HG03025 (cell line): ENCODE results near the gene AP3D1.
"Not testable (repeated sequence)": the region's sequence is repeated elsewhere in the genome, so short reads cannot be mapped to it uniquely, and the experiment has no call there.

Experiments
- ATAC-seq: cut with Tn5 transposase; IDR thresholded peaks from one replicate; pipeline ENCODE4 v1.9.1; 2021; ENCODE audit warnings: mild to moderate bottlenecking, moderate library complexity; ENCODE audit not compliant: unreplicated experiment, low FRiP score

Gene AP3D1

GRCh38 chr19:2129892-2130770, 21.2 kb downstream of the AP3D1 start:
- ATAC-seq: no peak

DNA sequence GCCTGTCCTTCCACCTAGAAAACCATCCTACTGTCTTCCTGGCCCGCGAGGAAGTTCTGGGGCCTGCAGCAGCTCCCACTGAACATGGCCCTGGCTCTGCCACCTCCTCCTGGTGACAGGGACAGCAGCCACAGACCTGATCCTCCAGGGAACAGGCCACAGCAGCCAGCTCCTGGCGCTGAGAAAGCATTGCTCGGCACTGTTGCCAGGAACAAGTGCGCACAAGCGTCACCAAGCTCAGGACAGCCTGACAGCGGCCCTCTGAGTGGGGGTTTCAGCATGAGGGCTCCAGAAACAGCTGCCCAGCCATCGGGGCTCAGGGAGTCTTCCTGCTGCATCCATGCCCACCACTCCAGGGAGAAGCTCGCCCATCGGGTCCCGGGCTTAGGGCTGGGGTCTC, 21.9 kb downstream of the AP3D1 start:
- no peak for ATAC-seq

DNA sequence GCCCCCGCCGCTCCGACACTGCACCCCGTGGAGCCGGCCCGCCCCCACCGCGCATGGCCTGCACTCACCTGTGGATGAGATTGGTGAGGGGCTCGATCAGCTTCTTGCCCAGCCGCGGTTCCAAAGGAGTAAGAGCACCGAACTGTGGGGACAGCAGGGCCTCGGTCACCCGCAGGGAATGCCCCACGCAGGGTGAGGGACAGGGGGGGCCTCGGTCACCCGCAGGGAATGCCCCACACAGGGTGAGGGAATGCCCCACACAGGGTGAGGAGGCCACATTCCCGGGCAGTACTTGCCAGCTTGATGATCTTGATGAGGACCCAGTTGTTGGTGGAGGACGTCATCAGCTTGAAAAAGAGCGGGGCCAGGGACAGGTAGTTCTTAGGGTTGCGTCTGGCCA, 22.3 kb downstream of the AP3D1 start:
- no peak for ATAC-seq

DNA sequence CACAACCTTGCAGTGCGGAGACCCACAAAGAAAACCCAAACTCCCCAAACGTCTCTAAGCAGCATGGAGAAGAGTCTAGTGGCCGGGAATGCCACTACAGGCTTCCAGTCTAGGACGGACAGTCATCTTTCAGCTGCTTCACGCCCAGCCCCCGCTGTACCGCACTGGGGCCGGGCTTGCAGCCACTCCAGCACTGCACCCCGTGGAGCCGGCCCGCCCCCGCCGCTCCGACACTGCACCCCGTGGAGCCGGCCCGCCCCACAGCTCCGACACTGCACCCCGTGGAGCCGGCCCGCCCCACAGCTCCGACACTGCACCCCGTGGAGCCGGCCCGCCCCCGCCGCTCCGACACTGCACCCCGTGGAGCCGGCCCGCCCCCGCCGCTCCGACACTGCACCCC, 23.1 kb downstream of the AP3D1 start:
- not testable (repeated sequence) for ATAC-seq

DNA sequence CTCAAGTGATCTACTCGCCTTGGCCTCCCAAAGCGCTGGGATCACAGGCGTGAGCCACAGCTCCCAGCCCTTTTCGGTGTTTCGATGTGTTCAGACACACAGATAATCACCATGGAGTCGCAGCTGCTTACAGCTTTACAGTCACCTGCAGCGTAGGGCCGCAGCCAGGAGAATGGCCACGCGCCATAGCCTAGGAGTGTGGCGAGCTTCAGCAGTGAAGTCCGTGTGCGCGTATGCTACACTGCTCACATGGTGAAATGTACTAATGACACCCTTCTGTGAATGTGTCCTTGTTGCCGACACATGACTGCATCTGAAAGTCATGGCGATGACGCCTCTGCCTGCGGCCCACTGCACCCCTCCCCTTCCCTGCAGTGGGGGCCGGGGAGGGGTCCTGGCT, 23.6 kb downstream of the AP3D1 start:
- ATAC-seq: no peak

DNA sequence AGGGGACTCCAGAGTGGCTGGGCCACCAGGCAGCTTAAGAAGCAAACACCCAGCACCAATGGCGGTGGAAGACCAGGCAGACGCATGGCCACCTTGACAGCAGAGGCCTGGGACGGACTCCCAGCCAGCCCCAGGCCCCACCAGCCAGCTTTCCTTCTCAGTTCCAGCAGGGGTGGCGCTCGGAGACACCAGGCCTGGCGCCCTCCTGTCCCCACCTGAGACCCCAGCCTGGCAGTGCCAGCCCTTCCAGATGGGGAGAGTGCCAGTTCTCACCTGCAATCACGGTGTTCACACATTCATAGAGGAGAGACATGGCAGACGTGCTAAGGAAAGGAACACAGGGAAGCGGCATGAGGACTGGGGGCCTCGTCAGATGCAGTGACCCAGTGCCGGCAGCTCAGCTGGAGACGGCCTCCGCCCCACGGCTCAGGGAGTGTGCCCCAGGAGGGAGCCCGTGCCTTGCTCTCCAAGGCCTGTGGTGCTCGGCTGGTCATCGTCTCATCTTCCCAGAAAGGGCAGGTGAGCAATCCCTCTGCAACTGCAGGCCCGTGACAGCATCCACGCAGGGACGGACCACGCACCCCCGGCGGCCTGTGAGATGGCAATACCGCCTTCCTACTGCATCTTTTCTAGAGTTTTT, 24.4 kb downstream of the AP3D1 start:
- ATAC-seq: no peak

DNA sequence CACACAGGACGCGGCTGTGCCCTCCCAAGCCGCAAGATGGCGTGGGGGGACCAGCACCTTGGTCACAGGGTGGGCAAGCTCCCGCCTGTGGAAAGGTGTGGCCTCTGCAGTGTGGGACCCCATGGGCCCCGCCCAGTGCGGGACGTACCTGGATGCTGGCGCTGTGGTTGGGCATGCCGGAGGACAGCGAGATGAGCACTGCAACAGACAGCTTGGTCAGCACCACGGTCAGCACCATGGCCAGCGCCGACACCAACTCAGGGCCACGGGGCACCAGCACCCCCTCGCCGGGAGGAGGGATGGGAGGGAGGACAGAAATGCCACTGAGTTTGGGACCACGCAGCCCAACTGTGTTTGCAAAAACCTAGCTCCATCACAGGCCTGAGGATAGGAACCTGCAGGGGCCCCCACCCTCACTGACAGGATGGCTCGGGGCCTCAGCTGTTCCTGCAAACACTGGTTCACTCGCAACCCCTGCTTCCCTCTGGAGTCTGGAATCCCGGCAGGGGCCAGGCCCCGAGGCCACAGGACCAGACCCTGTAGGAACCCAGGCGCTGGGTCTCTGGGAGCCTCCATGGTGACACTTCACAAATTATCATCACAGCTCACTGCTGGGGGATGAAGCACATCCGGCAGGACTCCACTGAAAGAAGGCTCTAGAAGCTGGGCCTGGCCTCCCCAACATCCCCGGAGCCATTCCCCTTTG, 27.5 kb downstream of the AP3D1 start:
- no peak for ATAC-seq

GRCh38 chr19:2122982-2123381, 28.4 kb downstream of the AP3D1 start:
- ATAC-seq: no peak

GRCh38 chr19:2122251-2122650, 29.1 kb downstream of the AP3D1 start:
- no peak for ATAC-seq

- no peak for ATAC-seq
Measured at GRCh38 chr19:2121416-2122051, 29.8 kb downstream of the AP3D1 start.

- no peak for ATAC-seq
Measured at GRCh38 chr19:2120821-2121220, 30.5 kb downstream of the AP3D1 start.

DNA sequence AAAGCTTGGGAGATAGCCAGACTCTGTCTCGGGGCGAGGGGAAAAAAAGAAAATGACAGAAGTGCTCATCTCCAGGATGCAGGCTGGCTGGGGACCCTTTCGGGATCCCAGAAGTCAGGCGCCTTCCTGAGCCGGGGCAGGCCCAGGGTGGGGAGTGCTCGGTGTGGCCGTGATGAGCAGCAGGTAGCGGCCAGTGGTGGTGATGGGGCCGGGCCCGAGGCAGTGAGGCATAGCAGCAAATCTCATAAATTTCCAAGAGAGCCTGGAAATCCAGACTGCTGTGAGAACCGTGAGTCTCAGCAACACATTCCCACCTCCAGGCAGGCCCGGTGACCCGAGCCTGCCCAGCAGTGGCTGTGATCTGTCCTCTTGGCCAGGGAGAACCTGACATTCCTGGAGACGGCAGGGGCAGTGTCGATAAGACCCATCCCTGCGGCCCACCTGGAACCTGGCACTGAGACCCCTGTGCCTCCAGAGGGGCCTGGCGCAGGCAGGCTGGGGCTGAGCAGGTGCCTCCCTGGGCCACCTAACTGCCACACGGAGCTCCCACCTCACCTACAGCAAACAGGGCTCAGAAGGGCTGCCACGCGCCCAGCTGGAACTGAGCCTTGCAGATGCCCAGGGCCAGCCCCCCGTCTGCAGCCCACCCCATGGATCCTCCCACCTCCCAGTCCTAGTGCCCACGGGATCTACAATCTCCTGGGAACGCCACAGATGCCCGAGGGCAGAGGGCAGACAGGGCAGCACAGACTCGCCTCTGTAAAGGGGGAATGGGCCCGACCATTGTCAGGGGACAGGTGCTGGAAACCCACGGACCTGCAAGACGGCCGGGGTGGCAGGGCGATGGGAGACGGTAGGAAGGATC, 31.2 kb downstream of the AP3D1 start:
- no peak for ATAC-seq

- no peak for ATAC-seq
Measured at GRCh38 chr19:2118438-2118837, 32.9 kb downstream of the AP3D1 start.

DNA sequence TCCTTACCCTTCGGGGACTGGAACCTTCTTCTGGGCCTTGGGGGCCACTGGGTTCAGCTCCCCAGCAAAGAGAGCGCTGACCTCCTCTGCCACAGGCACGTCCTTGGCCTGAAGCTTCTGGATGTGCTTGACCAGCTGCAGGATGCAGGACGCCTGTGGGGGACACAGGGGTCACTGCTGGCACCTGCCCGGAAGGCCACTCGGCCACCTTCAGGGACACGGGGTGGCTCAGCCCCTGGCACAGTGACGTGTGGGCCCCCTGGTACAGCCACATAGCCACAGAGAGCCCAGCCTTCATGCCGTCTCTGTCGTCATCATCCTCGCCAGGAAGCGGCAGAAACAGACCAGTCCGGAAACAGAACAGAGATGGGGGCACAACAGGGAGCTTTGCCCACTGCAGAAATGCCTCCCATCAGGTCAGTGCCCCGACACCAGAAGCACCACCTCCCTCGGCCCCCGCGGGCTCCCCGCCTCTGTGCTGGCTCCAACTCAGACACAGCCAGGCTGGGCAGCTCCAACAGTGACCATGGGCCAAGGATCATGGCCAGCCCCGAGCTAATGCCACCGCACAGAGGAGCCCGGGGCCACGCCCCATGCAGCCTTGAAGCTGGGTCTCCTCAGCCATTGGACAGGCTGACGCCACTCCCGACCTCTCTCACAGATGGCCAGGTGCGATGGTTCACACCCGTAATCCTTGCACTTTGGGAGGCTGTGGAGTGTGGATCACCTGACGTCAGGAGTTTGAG, 34.0 kb downstream of the AP3D1 start:
- ATAC-seq: no peak

DNA sequence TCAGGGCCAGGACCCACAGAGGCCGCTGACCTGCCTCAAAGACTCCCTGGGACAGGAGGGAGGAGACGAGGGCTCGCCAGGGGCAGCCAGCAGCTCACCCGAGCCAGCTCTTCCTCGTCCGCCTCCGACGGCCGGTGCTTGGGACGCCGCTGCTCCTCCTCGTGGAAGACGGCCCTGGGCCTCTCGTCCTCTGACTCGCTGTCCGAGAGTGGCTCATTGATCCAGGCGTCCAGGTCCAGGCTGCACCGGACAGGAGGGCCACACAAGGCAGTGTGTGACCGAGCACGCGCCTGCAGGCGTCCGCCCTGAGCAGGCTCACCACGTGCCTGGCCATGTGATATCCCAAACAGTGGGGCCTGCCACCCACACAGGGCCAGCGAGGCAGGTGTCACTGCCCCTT, 34.9 kb downstream of the AP3D1 start:
- ATAC-seq: no peak

GRCh38 chr19:2115911-2116426, 35.4 kb downstream of the AP3D1 start:
- no peak for ATAC-seq

DNA sequence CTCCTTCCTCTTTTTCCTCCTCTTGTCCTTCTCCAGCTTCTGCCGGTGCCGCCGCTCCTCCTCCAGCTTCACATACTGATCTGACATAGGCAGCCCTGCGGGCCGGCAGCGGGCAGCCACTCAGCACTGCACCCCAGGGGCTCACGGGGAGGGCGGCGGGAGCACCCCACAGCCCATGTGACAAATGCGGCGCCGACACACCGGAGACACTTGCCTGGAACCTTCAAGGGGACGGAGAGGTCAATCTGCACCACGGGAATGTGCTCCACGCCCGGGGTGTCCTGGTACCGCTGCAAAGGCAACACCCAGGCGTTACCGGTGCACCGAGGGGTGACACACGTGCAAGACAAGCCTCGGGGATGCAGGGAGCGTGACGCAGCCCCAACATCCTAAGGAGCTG, 36.0 kb downstream of the AP3D1 start:
- no peak for ATAC-seq

- ATAC-seq: no peak
Measured at GRCh38 chr19:2114821-2115220, 36.5 kb downstream of the AP3D1 start.

DNA sequence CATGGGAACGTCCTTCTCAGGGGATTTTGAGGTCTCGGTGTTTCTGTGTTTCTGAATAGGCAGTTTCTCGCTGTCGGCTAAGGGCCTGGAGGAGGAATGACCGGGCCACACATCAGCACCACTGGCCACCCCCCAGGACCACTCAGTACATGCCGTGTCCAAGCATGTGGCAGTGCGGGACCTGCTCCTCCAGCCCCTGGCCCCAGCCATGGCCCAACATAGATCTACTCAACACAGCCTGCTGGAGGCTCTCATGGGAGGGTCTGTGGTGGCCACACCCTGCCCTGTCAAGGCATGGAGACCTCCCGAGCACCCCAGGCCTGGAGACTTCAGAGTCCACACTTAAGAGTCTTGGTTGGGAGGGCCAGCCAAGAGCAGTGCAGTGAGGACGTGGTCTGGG, 37.1 kb downstream of the AP3D1 start:
- ATAC-seq: no peak
